Gastroesophageal sphincter (tissue), 3 donors: ENCODE results near the gene CCDC47.

Source experiments
- CTCF ChIP-seq, 4 experiments: fragments of 200-600 bp in 2 of 4; fragments of 450-650 bp in 2 of 4; sonication (generic) in 1 of 4; IDR thresholded peaks; one replicate each; pipeline ENCODE4 v1.5.1; 2017 to 2019; ENCODE audit warnings: antibody characterized with exemption in 4 of 4, mild to moderate bottlenecking in 2 of 4, moderate library complexity in 2 of 4
- POLR2A ChIP-seq, 2 donors: fragments of 450-650 bp; IDR thresholded peaks; one replicate each; pipeline ENCODE4 v1.6.1; 2017; ENCODE audit warnings: antibody characterized with exemption in 2 of 2, mild to moderate bottlenecking in 2 of 2, moderate library complexity in 1 of 2

GRCh38 chr17:63758428-63758827, 15.0 kb downstream of the CCDC47 start:
- no peak for TF ChIP-seq CTCF (IDR thresholded peaks at IDR 0.05)
- TF ChIP-seq POLR2A (IDR thresholded peaks at IDR 0.05), result no peak
